Gastrocnemius medialis (tissue), 4 donors: ENCODE data around the gene ZFP92. TPM values are rescaled to one million over a fixed set of nuclear protein-coding genes. Genes with fewer than 3 reads are reported as not detected.
"Not testable (repeated sequence)": the region's sequence is repeated elsewhere in the genome, so short reads cannot be mapped to it uniquely, and the experiment has no call there.

Experiments
- ATAC-seq, 2 donors: fragments of 150-250 bp; one replicate each; pipeline ENCODE4 v1.9.1; 2016
- DNase-seq, 2 donors: peaks; one replicate each; pipeline ENCODE4 v3.0.0-alpha.2; 2019
- H3K27ac ChIP-seq, 4 donors: fragments of 200-600 bp; sonication (generic); 1 replicate in 1 of 4; 2 replicates in 3 of 4; pipeline ENCODE4 v1.5.1; 2016 to 2018; ENCODE audit warnings: mild to moderate bottlenecking in 2 of 4, moderate library complexity in 1 of 4
- H3K27me3 ChIP-seq, 3 donors: fragments of 200-600 bp; sonication (generic) in 2 of 3; 1 replicate in 1 of 3; 2 replicates in 2 of 3; pipeline versions ENCODE4 v1.5.1 to v1.6.0; 2016 to 2019; ENCODE audit warnings: mild to moderate bottlenecking in 1 of 3, moderate library complexity in 1 of 3
- H3K36me3 ChIP-seq, 2 donors: fragments of 200-600 bp; sonication (generic) in 1 of 2; one replicate each; pipeline ENCODE4 v1.5.1; 2017 to 2018
- H3K4me1 ChIP-seq, 2 donors: fragments of 200-600 bp; sonication (generic) in 1 of 2; one replicate each; pipeline ENCODE4 v1.5.1; 2016 to 2017; ENCODE audit warnings: mild to moderate bottlenecking in 2 of 2
- H3K4me3 ChIP-seq, 4 donors: fragments of 200-600 bp; sonication (generic) in 3 of 4; 1 replicate in 1 of 4; 2 replicates in 3 of 4; pipeline ENCODE4 v1.5.1; 2016 to 2019; ENCODE audit warnings: mild to moderate bottlenecking in 2 of 4
- H3K9me3 ChIP-seq, 3 donors: fragments of 200-600 bp; sonication (generic) in 2 of 3; 1 replicate in 1 of 3; 2 replicates in 2 of 3; pipeline ENCODE4 v1.5.1; 2016 to 2019
- CTCF ChIP-seq, 5 experiments: fragments of 450-650 bp in 3 of 5; fragments of 200-600 bp in 2 of 5; sonication (generic) in 2 of 5; IDR thresholded peaks in 4 of 5; conservative IDR thresholded peaks in 1 of 5; 1 replicate in 4 of 5; 2 replicates in 1 of 5; pipeline ENCODE4 v1.5.1; 2016 to 2019; ENCODE audit warnings: antibody characterized with exemption in 5 of 5, mild to moderate bottlenecking in 3 of 5, moderate library complexity in 3 of 5
- POLR2A ChIP-seq, 2 donors: fragments of 450-650 bp; IDR thresholded peaks; one replicate each; pipeline ENCODE4 v1.6.1; 2017; ENCODE audit warnings: antibody characterized with exemption in 2 of 2, mild to moderate bottlenecking in 2 of 2, moderate library complexity in 2 of 2
- in situ Hi-C, 4 donors: fragments of 200-750 bp; cut with MboI; loops; one replicate each; pipeline versions ENCODE4 v1.15.0 to v1.8.0; 2017; ENCODE audit warnings: low sequenced_read_pairs in 4 of 4
- intact Hi-C: fragments of 100-400 bp; cut with DNase I; formaldehyde crosslinking; loops from one replicate; pipeline ENCODE4 v1.15.1; 2023; ENCODE audit warnings: low total_unique reads
- total RNA-seq, 4 donors: library from RNA; depleted of rRNA; stranded (reverse); fragments of >200 nt; gene quantifications; one replicate each; pipeline versions ENCODE4 v1.1.0 to v1.2.3, GENCODE V29; 2016

ZFP92 gene
- total RNA-seq, 4 donors from 2014 or later: 0.05 to 0.55 (median 0.37) TPM

- no peaks in the 10 kb centered on the region for H3K27me3 ChIP-seq
- peak; percentile 9 to 50 (median 40) for TF ChIP-seq CTCF (IDR thresholded peaks at IDR 0.05 in 4 of 5, conservative IDR thresholded peaks at IDR 0.05 in 1 of 5)
- TF ChIP-seq POLR2A (IDR thresholded peaks at IDR 0.05): no peak
- intact Hi-C loops: no loop called here
- H3K36me3 ChIP-seq: no peaks in the 10 kb centered on the region
- DNase-seq: no peak
- H3K4me1 ChIP-seq: no peaks in the 10 kb centered on the region
- in situ Hi-C loops: no loop called here
- no peak overlapping the region for H3K4me3 ChIP-seq
- no peak overlapping the region for H3K27ac ChIP-seq
- no peak for ATAC-seq
- H3K9me3 ChIP-seq: no peaks in the 10 kb centered on the region
Observed at GRCh38 chrX:153400146-153401132, 10.8 kb upstream of the ZFP92 start.

DNA sequence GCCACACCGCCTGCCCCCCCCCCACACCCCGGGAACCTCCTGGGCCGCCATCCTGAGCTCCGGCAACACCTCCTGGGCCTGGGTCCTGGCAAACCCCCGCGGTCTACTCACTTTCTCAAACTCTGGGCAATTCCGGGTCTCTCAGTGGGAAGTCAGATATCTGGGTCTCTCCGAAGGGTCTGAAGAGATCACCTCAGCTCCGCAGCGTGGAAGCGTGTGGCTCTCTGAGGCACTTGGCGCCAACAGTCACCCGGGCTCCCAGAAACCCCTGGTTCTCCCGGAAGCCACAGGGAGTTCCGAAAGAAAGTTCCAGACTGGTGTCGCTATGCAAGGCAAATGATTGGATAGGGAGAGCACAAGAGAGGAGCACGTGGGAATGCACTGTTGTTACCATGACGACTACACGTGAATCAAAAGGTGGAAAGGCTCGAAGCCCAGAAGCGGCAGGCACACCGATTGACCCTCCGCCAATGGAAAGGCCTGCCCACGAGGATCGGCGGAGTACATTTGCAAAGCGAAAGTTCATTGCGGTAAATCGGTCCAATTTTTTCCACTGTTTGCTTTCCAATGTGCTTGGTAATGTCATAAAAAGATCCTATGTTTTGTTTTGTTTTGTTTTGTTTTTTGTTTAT, 10.0 kb upstream of the ZFP92 start, which contains the start of gene PNMA6E:
Gene PNMA6E, minus strand, starts transcription at position 218 of the 632 bp plus-strand sequence. CDS start 2,501 bp downstream, outside the sequence.
- DNase-seq: no peak
- Histone ChIP-seq H3K4me1 (no peaks in the 10 kb centered on the region), H3K9me3 (no peaks in the 10 kb centered on the region), H3K36me3 (no peaks in the 10 kb centered on the region), H3K27me3 (no peaks in the 10 kb centered on the region), H3K4me3 (no peak within 1 kb of the TSS), H3K27ac (no peak within 1 kb of the TSS)
- in situ Hi-C loops: no loop called here
- ATAC-seq: no peak
- intact Hi-C loops: no loop called here
- TF ChIP-seq POLR2A (IDR thresholded peaks at IDR 0.05) (no peak), CTCF (IDR thresholded peaks at IDR 0.05 in 4 of 5, conservative IDR thresholded peaks at IDR 0.05 in 1 of 5) (no peak)

- H3K4me3 ChIP-seq, DNase-seq, H3K27me3 ChIP-seq, H3K36me3 ChIP-seq, in situ Hi-C loops, ATAC-seq, H3K9me3 ChIP-seq, H3K27ac ChIP-seq, H3K4me1 ChIP-seq, intact Hi-C loops: not testable (repeated sequence)
Observed at GRCh38 chrX:153404333-153404732, 6.9 kb upstream of the ZFP92 start.

DNA sequence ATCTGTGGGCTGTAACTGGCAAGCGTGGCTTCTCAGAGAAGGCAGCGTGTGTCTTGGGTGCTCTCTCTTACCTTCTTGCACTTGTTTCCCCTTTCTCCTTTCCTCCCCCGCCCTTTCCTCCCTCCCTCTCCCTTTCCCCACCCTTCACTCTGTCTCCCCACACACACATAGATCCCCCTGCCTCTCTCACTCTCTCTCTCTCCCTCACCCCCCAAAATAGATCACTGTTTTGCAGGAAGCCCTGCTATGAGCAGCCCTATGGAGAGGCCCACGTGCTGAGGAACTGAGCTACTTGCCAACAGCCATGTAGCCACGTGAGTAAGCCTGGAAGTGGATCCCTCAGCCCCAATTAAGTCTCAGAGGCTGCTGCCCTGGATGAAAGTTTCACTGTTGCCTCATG, 5.8 kb upstream of the ZFP92 start:
- ATAC-seq (no peak), DNase-seq (no peak)
- no peaks in the 10 kb centered on the region for H3K27me3 ChIP-seq
- no peak overlapping the region for H3K27ac ChIP-seq
- in situ Hi-C loops (no loop called here), intact Hi-C loops (no loop called here)
- H3K4me1 ChIP-seq: no peaks in the 10 kb centered on the region
- H3K9me3 ChIP-seq: no peaks in the 10 kb centered on the region
- no peaks in the 10 kb centered on the region for H3K36me3 ChIP-seq
- no peak overlapping the region for H3K4me3 ChIP-seq
- TF ChIP-seq POLR2A (IDR thresholded peaks at IDR 0.05) (no peak), CTCF (IDR thresholded peaks at IDR 0.05 in 4 of 5, conservative IDR thresholded peaks at IDR 0.05 in 1 of 5) (no peak)

- no peak overlapping the region for H3K27ac ChIP-seq
- H3K27me3 ChIP-seq: no peaks in the 10 kb centered on the region
- no peaks in the 10 kb centered on the region for H3K9me3 ChIP-seq
- ATAC-seq: no peak
- TF ChIP-seq POLR2A (IDR thresholded peaks at IDR 0.05) (no peak), CTCF (IDR thresholded peaks at IDR 0.05 in 4 of 5, conservative IDR thresholded peaks at IDR 0.05 in 1 of 5) (no peak)
- no peak for DNase-seq
- in situ Hi-C loops: no loop called here
- H3K36me3 ChIP-seq: no peaks in the 10 kb centered on the region
- H3K4me3 ChIP-seq: no peak overlapping the region
- no peaks in the 10 kb centered on the region for H3K4me1 ChIP-seq
- intact Hi-C loops: no loop called here
Observed at GRCh38 chrX:153406011-153406410, 5.3 kb upstream of the ZFP92 start.
